Measurements from ENCODE around the gene PTPRT.

- TF ChIP-seq CTCF (conservative IDR thresholded peaks at IDR 0.05; ENCODE audit: low read depth, low read length): no peak
- TF ChIP-seq EZH2phosphoT487 (IDR thresholded peaks at IDR 0.05; ENCODE audit: borderline replicate concordance, low read length): no peak
Measured at GRCh38 chr20:42435230-42435629, 754.5 kb downstream of the PTPRT start.

Measured in PC-3 (cell line).